GOT3 (cell line): Measurements from ENCODE around the gene MPP2.
"Not testable (repeated sequence)": the region's sequence is repeated elsewhere in the genome, so short reads cannot be mapped to it uniquely, and the experiment has no call there.

Source experiments
- DNase-seq: peaks from one replicate; lab custom pipeline; 2025; ENCODE audit warnings: mixed read lengths; lab: John Stamatoyannopoulos, UW

MPP2 gene

GRCh38 chr17:43907425-43907981 is at the start of gene MPP2:
Gene MPP2, minus strand, starts transcription at chr17:43907536. Its CDS starts 3,076 bp downstream, at chr17:43904460.
- no peak for DNase-seq

- DNase-seq: no peak
Observed at GRCh38 chr17:43956222-43956621, 48.9 kb upstream of the MPP2 start.

- no peak for DNase-seq
Observed at GRCh38 chr17:43953746-43954145, 46.4 kb upstream of the MPP2 start, which contains the start of gene PYY. Gene PYY, minus strand, starts transcription at chr17:43953940. Its CDS starts 457 bp downstream, at chr17:43953483.

GRCh38 chr17:43952724-43953666 is 45.7 kb upstream of the MPP2 start:
- no peak for DNase-seq

- DNase-seq: no peak
Observed at GRCh38 chr17:43952351-43952723, 45.0 kb upstream of the MPP2 start.

GRCh38 chr17:43951750-43952149 is 44.4 kb upstream of the MPP2 start:
- DNase-seq: no peak

GRCh38 chr17:43950554-43950953 is 43.2 kb upstream of the MPP2 start:
- DNase-seq: no peak

- DNase-seq: no peak
Observed at GRCh38 chr17:43949781-43950180, 42.4 kb upstream of the MPP2 start.

GRCh38 chr17:43946781-43947180 is 39.4 kb upstream of the MPP2 start:
- DNase-seq: no peak

GRCh38 chr17:43945074-43945829 is 37.9 kb upstream of the MPP2 start:
- no peak for DNase-seq

- DNase-seq: no peak
Observed at GRCh38 chr17:43942051-43942685, 34.8 kb upstream of the MPP2 start, which contains the start of gene PPY. Gene PPY, minus strand, starts transcription at chr17:43942476. Its CDS starts 822 bp downstream, at chr17:43941654.

- no peak for DNase-seq
Observed at GRCh38 chr17:43940630-43941029, 33.3 kb upstream of the MPP2 start.

- no peak for DNase-seq
Observed at GRCh38 chr17:43939886-43940285, 32.5 kb upstream of the MPP2 start.

GRCh38 chr17:43939452-43939851 is 32.1 kb upstream of the MPP2 start:
- DNase-seq: not testable (repeated sequence)

- DNase-seq: no peak
Observed at GRCh38 chr17:43938838-43939182, 31.5 kb upstream of the MPP2 start.

- DNase-seq: no peak
Observed at GRCh38 chr17:43936434-43936833, 29.1 kb upstream of the MPP2 start.

- DNase-seq: no peak
Observed at GRCh38 chr17:43935926-43936261, 28.6 kb upstream of the MPP2 start.

- DNase-seq: no peak
Observed at GRCh38 chr17:43935204-43935925, 28.0 kb upstream of the MPP2 start.

GRCh38 chr17:43932923-43933322 is 25.6 kb upstream of the MPP2 start:
- DNase-seq: no peak

GRCh38 chr17:43932357-43932756 is 25.0 kb upstream of the MPP2 start:
- no peak for DNase-seq

- no peak for DNase-seq
Observed at GRCh38 chr17:43931062-43931571, 23.8 kb upstream of the MPP2 start.
